Measurements from ENCODE around the gene PRMT7.

DNA sequence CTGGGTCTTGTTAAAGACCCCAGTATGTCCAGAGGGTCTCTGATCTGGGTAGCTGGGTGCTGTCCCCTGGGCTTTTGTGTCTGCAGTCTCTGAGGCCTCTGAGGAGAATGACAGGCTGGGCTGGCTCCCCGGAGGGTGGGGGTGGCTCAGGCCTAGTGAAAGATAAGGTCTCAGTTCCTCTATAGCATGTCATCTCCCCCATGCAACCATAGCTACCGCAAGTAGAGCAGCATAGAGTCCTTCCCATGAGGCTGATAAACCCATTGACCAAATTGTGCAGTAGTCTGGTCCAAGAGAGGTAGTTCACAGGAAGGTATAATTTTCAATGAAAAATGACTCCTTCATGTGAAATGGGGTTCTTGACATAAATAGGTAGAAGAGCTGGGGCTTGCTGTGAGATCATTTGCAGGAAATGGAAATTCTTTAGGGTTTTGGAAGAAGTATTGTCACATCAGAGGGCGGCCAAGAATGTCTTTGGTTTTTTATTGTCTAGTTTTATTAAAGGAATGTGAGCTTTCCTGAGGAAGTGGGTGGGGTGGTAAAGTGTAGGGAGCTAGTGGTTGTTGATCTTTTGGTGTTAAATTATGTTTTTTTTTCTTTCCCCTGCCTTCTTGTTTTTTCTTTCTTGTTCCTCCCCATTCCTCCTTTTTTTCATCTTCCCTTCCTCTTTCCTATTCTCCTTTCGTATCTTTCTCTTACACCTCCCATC, 21.0 kb upstream of the PRMT7 start:
- TF ChIP-seq, protein P1, sequence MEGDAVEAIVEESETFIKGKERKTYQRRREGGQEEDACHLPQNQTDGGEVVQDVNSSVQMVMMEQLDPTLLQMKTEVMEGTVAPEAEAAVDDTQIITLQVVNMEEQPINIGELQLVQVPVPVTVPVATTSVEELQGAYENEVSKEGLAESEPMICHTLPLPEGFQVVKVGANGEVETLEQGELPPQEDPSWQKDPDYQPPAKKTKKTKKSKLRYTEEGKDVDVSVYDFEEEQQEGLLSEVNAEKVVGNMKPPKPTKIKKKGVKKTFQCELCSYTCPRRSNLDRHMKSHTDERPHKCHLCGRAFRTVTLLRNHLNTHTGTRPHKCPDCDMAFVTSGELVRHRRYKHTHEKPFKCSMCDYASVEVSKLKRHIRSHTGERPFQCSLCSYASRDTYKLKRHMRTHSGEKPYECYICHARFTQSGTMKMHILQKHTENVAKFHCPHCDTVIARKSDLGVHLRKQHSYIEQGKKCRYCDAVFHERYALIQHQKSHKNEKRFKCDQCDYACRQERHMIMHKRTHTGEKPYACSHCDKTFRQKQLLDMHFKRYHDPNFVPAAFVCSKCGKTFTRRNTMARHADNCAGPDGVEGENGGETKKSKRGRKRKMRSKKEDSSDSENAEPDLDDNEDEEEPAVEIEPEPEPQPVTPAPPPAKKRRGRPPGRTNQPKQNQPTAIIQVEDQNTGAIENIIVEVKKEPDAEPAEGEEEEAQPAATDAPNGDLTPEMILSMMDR (conservative IDR thresholded peaks at IDR 0.05; ENCODE audit: low read length), result no peak
- no peak for TF ChIP-seq EZH2phosphoT487 (IDR thresholded peaks at IDR 0.05; ENCODE audit: borderline replicate concordance)
